HL-60 (cell line): Measurements from ENCODE around the gene MX2.

Experiments used
- CTCF ChIP-seq: IDR thresholded peaks from one replicate; pipeline ENCODE4 v1.5.1; 2011; ENCODE audit warnings: low read length, control low read depth, inconsistent platforms; ENCODE audit not compliant: insufficient read depth
- GABPA ChIP-seq: IDR thresholded peaks from 2 replicates; pipeline ENCODE4 v1.6.1; 2012; ENCODE audit warnings: low read depth
- POLR2AphosphoS5 ChIP-seq: IDR thresholded peaks from 2 replicates; pipeline ENCODE4 v1.6.1; 2012; ENCODE audit warnings: low read depth
- REST ChIP-seq: IDR thresholded peaks from 2 replicates; pipeline ENCODE4 v1.6.1; 2012; ENCODE audit warnings: low read depth; ENCODE audit not compliant: insufficient replicate concordance
- SPI1 ChIP-seq: IDR thresholded peaks from 2 replicates; pipeline ENCODE4 v1.6.1; 2012; ENCODE audit warnings: low read depth, mild to moderate bottlenecking, borderline replicate concordance

- TF ChIP-seq CTCF (no peak), POLR2AphosphoS5 (no peak), GABPA (no peak), REST (no peak), SPI1 (no peak)
Observed at GRCh38 chr21:41365377-41366107, 3.7 kb downstream of the MX2 start.
